ENCODE results near the gene ITGB6. TPM values are rescaled to one million over a fixed set of nuclear protein-coding genes. Genes with fewer than 3 reads are reported as not detected.

Gene ITGB6
- total RNA-seq, 1 donor, result under 0.01 TPM

GRCh38 chr2:160138406-160138805 is 61.7 kb downstream of the ITGB6 start:
- Histone ChIP-seq H3K36me3 (ENCODE audit: insufficient read depth, low read length) (no peaks in the 10 kb centered on the region), H3K79me2 (ENCODE audit: insufficient read depth, low read length) (no peaks in the 10 kb centered on the region), H3K4me3 (ENCODE audit: insufficient read depth, low read length) (no peak overlapping the region), H4K20me1 (ENCODE audit: insufficient read depth, low read length) (no peaks in the 10 kb centered on the region), H3K27ac (ENCODE audit: low read depth, low read length) (no peak overlapping the region), H3K27me3 (ENCODE audit: insufficient read depth, low read length) (no peaks in the 10 kb centered on the region), H2AFZ (ENCODE audit: low read length) (no peak overlapping the region), H3K9me3 (ENCODE audit: low read depth, low read length) (no peaks in the 10 kb centered on the region), H3K4me2 (ENCODE audit: insufficient read depth, low read length) (no peak overlapping the region), H3K4me1 (ENCODE audit: insufficient read depth, low read length) (peaks cover 24% of the 10 kb centered on the region)
- no peak for DNase-seq (ENCODE audit: insufficient read length, low spot score, missing footprints)
- no peak for TF ChIP-seq CTCF (IDR thresholded peaks at IDR 0.05; ENCODE audit: extremely low read depth, low read depth, low read length)

- no peaks in the 10 kb centered on the region for H3K36me3 ChIP-seq (ENCODE audit: insufficient read depth, low read length)
- peak overlapping the region; percentile 41 for H2AFZ ChIP-seq (ENCODE audit: low read length)
- peaks cover 24% of the 10 kb centered on the region for H3K4me1 ChIP-seq (ENCODE audit: insufficient read depth, low read length)
Observed at GRCh38 chr2:160137464-160137863, 62.6 kb downstream of the ITGB6 start.

GRCh38 chr2:160132761-160133160 is 67.3 kb downstream of the ITGB6 start:
- Histone ChIP-seq H3K79me2 (ENCODE audit: insufficient read depth, low read length) (no peaks in the 10 kb centered on the region), H2AFZ (ENCODE audit: low read length) (no peak overlapping the region), H3K4me3 (ENCODE audit: insufficient read depth, low read length) (no peak overlapping the region), H3K4me1 (ENCODE audit: insufficient read depth, low read length) (no peaks in the 10 kb centered on the region), H3K9me3 (ENCODE audit: low read depth, low read length) (no peaks in the 10 kb centered on the region), H3K36me3 (ENCODE audit: insufficient read depth, low read length) (no peaks in the 10 kb centered on the region), H3K4me2 (ENCODE audit: insufficient read depth, low read length) (no peak overlapping the region), H3K27ac (ENCODE audit: low read depth, low read length) (no peak overlapping the region), H3K27me3 (ENCODE audit: insufficient read depth, low read length) (no peaks in the 10 kb centered on the region), H4K20me1 (ENCODE audit: insufficient read depth, low read length) (no peaks in the 10 kb centered on the region)
- DNase-seq (ENCODE audit: insufficient read length, low spot score, missing footprints), result no peak
- no peak for TF ChIP-seq CTCF (IDR thresholded peaks at IDR 0.05; ENCODE audit: extremely low read depth, low read depth, low read length)

More at GRCh38 chr2:160137464-160137863, 62.6 kb downstream of the ITGB6 start:
- TF ChIP-seq CTCF (IDR thresholded peaks at IDR 0.05; ENCODE audit: extremely low read depth, low read depth, low read length), result no peak
- DNase-seq (ENCODE audit: insufficient read length, low spot score, missing footprints), result no peak
- Histone ChIP-seq H3K27ac (ENCODE audit: low read depth, low read length) (no peak overlapping the region), H3K4me2 (ENCODE audit: insufficient read depth, low read length) (no peak overlapping the region), H4K20me1 (ENCODE audit: insufficient read depth, low read length) (no peaks in the 10 kb centered on the region), H3K27me3 (ENCODE audit: insufficient read depth, low read length) (no peaks in the 10 kb centered on the region), H3K4me3 (ENCODE audit: insufficient read depth, low read length) (no peak overlapping the region), H3K79me2 (ENCODE audit: insufficient read depth, low read length) (no peaks in the 10 kb centered on the region), H3K9me3 (ENCODE audit: low read depth, low read length) (no peaks in the 10 kb centered on the region)

DNA sequence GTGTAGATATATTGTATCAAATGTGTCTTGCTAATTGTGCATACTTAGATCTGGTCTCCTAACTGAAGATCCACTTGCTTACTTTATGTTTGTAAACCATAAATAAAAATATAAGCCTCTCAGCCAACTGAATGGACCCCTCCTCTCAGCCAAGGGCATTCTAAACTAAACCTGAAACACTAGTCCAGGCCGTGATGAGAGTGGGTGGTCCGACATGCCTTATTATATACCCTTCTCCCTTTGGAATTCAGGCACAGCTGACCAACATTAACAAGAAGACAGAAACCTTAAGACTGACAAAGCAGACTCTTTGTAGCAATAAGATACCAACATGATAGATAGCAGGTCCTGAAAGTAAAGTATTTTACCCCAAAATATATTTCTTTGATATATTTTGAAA is 73.3 kb downstream of the ITGB6 start:
- no peaks in the 10 kb centered on the region for H3K36me3 ChIP-seq (ENCODE audit: insufficient read depth, low read length)
- no peaks in the 10 kb centered on the region for H4K20me1 ChIP-seq (ENCODE audit: insufficient read depth, low read length)
- no peaks in the 10 kb centered on the region for H3K79me2 ChIP-seq (ENCODE audit: insufficient read depth, low read length)
- H2AFZ ChIP-seq (ENCODE audit: low read length), result no peak overlapping the region
- H3K4me1 ChIP-seq (ENCODE audit: insufficient read depth, low read length), result no peaks in the 10 kb centered on the region
- no peak overlapping the region for H3K4me3 ChIP-seq (ENCODE audit: insufficient read depth, low read length)
- no peaks in the 10 kb centered on the region for H3K27me3 ChIP-seq (ENCODE audit: insufficient read depth, low read length)
- no peak for TF ChIP-seq CTCF (IDR thresholded peaks at IDR 0.05; ENCODE audit: extremely low read depth, low read depth, low read length)
- H3K9me3 ChIP-seq (ENCODE audit: low read depth, low read length), result no peaks in the 10 kb centered on the region
- H3K27ac ChIP-seq (ENCODE audit: low read depth, low read length), result no peak overlapping the region
- H3K4me2 ChIP-seq (ENCODE audit: insufficient read depth, low read length), result no peak overlapping the region
- DNase-seq (ENCODE audit: insufficient read length, low spot score, missing footprints), result no peak

Data from osteoblast (primary cell).